ENCODE data around the gene ZNF184. TPM values are rescaled to one million over a fixed set of nuclear protein-coding genes. Genes with fewer than 3 reads are reported as not detected.

ZNF184 gene
- total and polyA plus RNA-seq, 10 of the 15 experiments (the other 5 are each of a cell fraction or from before 2014, with no cell fraction given), result 4.1 to 15.1 (median 8.3) TPM

DNA sequence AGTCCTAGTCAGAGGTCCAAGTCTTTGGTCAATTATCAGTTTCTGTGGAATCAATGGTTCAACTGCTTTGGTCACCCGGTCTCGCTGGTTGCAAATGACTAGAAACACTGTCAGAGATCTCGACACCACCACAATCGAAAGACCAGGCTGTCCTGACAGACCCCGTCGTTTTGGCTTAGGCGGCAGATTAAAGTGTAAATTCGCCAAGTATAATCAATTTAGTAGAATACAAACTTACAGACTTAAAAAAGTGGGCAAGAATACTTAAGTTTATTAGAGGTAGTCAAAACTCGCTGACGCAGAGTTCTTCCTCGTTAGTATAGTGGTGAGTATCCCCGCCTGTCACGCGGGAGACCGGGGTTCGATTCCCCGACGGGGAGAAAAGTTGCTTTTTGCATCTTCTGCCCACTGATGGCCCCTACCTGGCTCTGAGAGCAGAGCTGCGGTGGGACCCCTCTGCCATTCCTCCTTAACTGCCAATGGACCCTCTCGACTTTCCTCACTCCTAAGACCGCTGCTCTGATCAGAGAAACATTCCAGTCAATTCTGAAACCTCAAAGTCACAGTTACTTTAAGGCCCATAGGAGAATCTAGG lies 30.6 kb upstream of the ZNF184 start (continued):
- TF ChIP-seq HCFC1 (IDR thresholded peaks at IDR 0.05; ENCODE audit: low read length), result no peak
- TF ChIP-seq RUNX3 (IDR thresholded peaks at IDR 0.05; ENCODE audit: low read length), result peak; percentile 35
- 0 out of 2 replicates have a peak, but pooled peaks have one; percentile 34 for TF ChIP-seq SREBF1 (IDR thresholded peaks at IDR 0.05; ENCODE audit: low read length)
- TF ChIP-seq, protein P1, sequence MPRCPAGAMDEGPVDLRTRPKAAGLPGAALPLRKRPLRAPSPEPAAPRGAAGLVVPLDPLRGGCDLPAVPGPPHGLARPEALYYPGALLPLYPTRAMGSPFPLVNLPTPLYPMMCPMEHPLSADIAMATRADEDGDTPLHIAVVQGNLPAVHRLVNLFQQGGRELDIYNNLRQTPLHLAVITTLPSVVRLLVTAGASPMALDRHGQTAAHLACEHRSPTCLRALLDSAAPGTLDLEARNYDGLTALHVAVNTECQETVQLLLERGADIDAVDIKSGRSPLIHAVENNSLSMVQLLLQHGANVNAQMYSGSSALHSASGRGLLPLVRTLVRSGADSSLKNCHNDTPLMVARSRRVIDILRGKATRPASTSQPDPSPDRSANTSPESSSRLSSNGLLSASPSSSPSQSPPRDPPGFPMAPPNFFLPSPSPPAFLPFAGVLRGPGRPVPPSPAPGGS (IDR thresholded peaks at IDR 0.05; ENCODE audit: borderline replicate concordance, insufficient read depth, low read depth, low read length, poor library complexity, severe bottlenecking), result no peak
- peak; percentile 55 for TF ChIP-seq RELA (IDR thresholded peaks at IDR 0.05; ENCODE audit: borderline replicate concordance, partially characterized antibody)
- TF ChIP-seq TCF7 (IDR thresholded peaks at IDR 0.05; ENCODE audit: borderline replicate concordance), result 0 out of 2 replicates have a peak, but pooled peaks have one; percentile 13
- TF ChIP-seq NR2C1 (IDR thresholded peaks at IDR 0.05), result no peak
- TF ChIP-seq ZNF274 (IDR thresholded peaks at IDR 0.05; ENCODE audit: insufficient read depth, insufficient read length), result no peak
- no peak for TF ChIP-seq PAX8 (IDR thresholded peaks at IDR 0.05)
- TF ChIP-seq ZNF207 (IDR thresholded peaks at IDR 0.05; ENCODE audit: borderline replicate concordance), result no peak
- peak; percentile 13; the same call in 1 of the 2 replicates for TF ChIP-seq NFIC (IDR thresholded peaks at IDR 0.05; ENCODE audit: low read depth, low read length)
- no peak for TF ChIP-seq HDAC2 (IDR thresholded peaks at IDR 0.05)
- 0 out of 2 replicates have a peak, but pooled peaks have one; percentile 83 for TF ChIP-seq CHD4 (IDR thresholded peaks at IDR 0.05)
- TF ChIP-seq SREBF2 (IDR thresholded peaks at IDR 0.05; ENCODE audit: low read length), result peak; percentile 94
- TF ChIP-seq IRF4 (IDR thresholded peaks at IDR 0.05; ENCODE audit: low read depth, low read length), result no peak
- peak; percentile 90; the same call in 1 of the 2 replicates for TF ChIP-seq TARDBP (IDR thresholded peaks at IDR 0.05; ENCODE audit: borderline replicate concordance)
- no peak for TF ChIP-seq JUND (IDR thresholded peaks at IDR 0.05; ENCODE audit: low read depth, low read length)
- TF ChIP-seq PKNOX1 (IDR thresholded peaks at IDR 0.05), result peak; percentile 39
- no peak for TF ChIP-seq SIN3A (IDR thresholded peaks at IDR 0.05; ENCODE audit: low read depth, low read length)
- peak; percentile 49; the same call in 1 of the 2 replicates for TF ChIP-seq CBX5 (IDR thresholded peaks at IDR 0.05; ENCODE audit: low read depth)
- peak; percentile 90 for TF ChIP-seq ZSCAN29 (IDR thresholded peaks at IDR 0.05)
- TF ChIP-seq POU2F2 (IDR thresholded peaks at IDR 0.05; ENCODE audit: borderline replicate concordance, low read depth, low read length), result peak; percentile 21; the same call in 1 of the 3 replicates
- TF ChIP-seq, protein P2, sequence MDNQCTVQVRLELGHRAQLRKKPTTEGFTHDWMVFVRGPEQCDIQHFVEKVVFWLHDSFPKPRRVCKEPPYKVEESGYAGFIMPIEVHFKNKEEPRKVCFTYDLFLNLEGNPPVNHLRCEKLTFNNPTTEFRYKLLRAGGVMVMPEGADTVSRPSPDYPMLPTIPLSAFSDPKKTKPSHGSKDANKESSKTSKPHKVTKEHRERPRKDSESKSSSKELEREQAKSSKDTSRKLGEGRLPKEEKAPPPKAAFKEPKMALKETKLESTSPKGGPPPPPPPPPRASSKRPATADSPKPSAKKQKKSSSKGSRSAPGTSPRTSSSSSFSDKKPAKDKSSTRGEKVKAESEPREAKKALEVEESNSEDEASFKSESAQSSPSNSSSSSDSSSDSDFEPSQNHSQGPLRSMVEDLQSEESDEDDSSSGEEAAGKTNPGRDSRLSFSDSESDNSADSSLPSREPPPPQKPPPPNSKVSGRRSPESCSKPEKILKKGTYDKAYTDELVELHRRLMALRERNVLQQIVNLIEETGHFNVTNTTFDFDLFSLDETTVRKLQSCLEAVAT (IDR thresholded peaks at IDR 0.05), result no peak
- no peak for TF ChIP-seq EP300 (IDR thresholded peaks at IDR 0.05; ENCODE audit: borderline replicate concordance in 1 of 2, control insufficient read depth in 1 of 2, low read depth in 2 of 2, low read length in 2 of 2)
- no peak for TF ChIP-seq MYC (IDR thresholded peaks at IDR 0.05; ENCODE audit: insufficient read depth, insufficient read length, insufficient replicate concordance, low read length, severe bottlenecking)
- no peak for TF ChIP-seq GABPA (IDR thresholded peaks at IDR 0.05; ENCODE audit: low read depth)
- no peak for TF ChIP-seq MEF2A (IDR thresholded peaks at IDR 0.05; ENCODE audit: insufficient read depth, low read depth, low read length)
- TF ChIP-seq ZBED1 (IDR thresholded peaks at IDR 0.05; ENCODE audit: borderline replicate concordance), result no peak
- no peak; the same call in 1 of the 2 replicates for TF ChIP-seq MTA3 (IDR thresholded peaks at IDR 0.05; ENCODE audit: borderline replicate concordance, low read length)
- peak; percentile 50; the same call in 1 of the 2 replicates for TF ChIP-seq CREB1 (IDR thresholded peaks at IDR 0.05; ENCODE audit: low read depth)
- TF ChIP-seq TCF3 (IDR thresholded peaks at IDR 0.05; ENCODE audit: borderline replicate concordance, insufficient read depth, low read depth, low read length), result no peak

All from GM12878 (cell line).